Activated CD8-positive, alpha-beta memory T cell treated with anti-CD3 and anti-CD28 coated beads, Interleukin-2, amount 50 U/mL, for 4 hours (primary cell): Measurements from ENCODE around the gene ANKRD44.

ENCODE experiments used
- DNase-seq: peaks from one replicate; pipeline ENCODE4 v3.0.0-alpha.2; 2020

The ANKRD44 gene

GRCh38 chr2:197101519-197101918 lies 209.1 kb downstream of the ANKRD44 start:
- DNase-seq = no peak

GRCh38 chr2:197097578-197098366 lies 212.8 kb downstream of the ANKRD44 start:
- no peak for DNase-seq

GRCh38 chr2:197096649-197097048 lies 213.9 kb downstream of the ANKRD44 start:
- no peak for DNase-seq

DNA sequence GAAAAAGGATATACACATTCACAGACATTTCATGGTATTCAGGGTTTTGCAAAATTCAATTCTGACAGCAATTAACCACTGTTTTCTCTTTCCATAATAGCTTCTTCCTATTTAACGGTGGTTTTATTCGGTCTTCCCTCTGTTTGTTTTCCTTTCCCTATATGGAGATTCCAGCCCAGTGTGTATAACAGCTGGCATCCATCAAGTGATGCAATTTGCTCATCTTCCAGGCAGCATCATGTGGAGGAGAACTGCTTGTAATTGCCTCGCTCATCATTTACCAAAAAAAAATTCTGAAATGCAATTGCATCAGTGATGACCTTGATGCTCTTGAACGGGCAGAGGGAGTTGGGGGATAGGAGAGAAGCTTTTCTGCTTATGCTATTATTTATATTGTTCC lies 218.1 kb downstream of the ANKRD44 start:
- no peak for DNase-seq

GRCh38 chr2:197090742-197091367 lies 219.7 kb downstream of the ANKRD44 start:
- DNase-seq = no peak

DNA sequence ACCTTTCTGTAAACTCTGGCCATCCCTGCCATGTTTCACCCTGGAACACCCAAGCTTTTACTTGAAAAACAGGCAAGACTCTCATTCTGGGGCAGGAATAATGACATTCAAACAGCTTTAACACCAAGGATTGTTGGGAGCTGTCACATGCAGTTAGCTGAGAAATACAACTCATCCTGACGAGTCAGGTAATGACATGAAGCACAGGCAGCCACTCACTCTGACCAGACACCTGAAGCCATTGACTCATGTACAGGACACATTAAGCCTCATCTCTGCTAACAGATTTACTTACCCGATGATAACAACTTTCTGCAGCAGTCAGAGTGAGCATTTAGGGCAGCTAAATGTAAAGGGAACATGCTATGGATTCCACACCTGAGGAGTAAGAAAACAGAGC lies 220.9 kb downstream of the ANKRD44 start:
- no peak for DNase-seq

DNA sequence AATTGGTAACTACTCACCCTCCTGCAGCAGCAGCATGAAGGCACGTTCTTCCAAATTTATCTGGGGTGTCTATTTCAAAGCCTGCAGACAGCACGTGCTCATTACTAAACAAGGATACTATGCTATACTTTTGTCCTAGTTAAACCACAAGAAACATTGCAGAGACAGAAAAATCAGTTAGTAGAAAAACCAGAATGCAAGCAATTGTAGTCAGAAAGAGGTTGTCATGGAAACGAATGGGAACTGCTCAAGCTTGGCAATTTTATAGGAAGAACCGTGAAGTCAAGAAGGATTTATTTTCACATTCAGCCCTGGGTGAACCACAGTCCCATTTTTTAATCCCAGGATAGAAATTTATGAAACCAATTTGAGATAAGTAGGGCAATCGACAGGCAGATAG lies 221.9 kb downstream of the ANKRD44 start:
- DNase-seq = no peak

GRCh38 chr2:197086500-197086899 lies 224.1 kb downstream of the ANKRD44 start:
- DNase-seq = no peak

DNA sequence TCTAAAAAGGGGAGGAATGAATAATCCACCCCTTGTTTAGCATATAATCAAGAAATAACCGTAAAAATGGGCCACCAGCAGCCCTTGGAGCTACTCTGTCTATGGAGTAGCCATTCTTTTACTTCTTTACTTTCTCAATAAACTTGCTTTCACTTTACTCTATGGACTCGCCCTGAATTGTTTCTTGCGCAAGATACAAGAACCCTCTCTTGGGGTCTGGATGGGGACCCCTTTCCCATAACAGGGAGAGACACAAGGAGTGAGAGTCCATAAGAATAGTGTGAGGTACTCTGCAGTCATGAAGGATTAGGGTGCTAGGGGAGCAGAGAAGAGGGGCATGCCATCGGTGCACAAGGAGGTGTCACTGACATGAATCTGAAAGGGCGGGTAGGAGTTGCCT lies 224.9 kb downstream of the ANKRD44 start:
- no peak for DNase-seq

DNA sequence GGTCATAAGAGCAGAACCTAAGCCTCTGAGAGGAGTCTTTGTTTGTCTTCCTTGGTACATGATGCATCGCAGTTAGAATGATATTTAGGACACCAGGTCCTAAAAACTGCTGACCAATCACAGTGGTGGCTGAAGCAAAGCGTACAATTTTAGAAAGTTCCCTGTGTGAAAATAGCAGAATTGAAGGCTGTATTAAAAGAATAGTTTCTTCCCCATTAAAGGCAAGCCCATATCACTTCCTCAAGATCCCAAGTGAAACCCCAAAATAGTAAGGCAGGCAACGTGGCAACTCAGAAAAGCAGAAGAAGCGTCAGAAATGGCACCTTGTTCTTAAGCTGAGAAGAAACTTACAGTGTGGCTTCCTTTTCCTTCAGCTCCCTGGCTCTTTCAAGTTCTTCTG lies 229.3 kb downstream of the ANKRD44 start:
- no peak for DNase-seq

DNA sequence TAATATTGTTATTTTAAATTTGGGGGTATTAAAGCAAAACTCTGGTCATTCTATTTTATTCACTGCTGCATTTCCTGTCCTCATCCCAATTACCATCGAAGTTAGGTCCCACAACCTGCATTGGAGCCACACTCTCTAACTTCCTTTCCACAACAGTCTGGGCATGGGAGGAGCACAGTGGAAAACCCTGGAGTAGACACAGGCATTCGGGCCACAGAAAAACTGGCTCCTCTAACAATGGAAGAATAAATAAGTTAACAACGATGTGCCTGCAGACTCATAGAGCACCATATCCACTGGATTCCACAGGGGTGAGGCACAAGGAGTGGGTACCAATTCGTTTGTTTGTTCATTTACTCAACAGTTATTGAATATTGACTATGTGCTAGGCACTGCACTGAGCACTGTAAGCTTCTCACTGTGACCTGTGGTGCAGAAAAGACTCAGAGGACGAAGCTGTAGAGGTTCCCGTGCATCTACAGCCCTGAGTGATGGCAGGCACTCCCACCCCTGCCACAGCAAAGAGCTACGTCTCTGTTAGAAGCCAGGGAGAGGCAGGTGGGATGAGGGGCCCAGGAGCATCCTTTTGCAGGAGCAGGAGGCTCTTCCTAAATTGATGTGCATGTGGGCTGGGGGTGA lies 229.9 kb downstream of the ANKRD44 start:
- DNase-seq = no peak

DNA sequence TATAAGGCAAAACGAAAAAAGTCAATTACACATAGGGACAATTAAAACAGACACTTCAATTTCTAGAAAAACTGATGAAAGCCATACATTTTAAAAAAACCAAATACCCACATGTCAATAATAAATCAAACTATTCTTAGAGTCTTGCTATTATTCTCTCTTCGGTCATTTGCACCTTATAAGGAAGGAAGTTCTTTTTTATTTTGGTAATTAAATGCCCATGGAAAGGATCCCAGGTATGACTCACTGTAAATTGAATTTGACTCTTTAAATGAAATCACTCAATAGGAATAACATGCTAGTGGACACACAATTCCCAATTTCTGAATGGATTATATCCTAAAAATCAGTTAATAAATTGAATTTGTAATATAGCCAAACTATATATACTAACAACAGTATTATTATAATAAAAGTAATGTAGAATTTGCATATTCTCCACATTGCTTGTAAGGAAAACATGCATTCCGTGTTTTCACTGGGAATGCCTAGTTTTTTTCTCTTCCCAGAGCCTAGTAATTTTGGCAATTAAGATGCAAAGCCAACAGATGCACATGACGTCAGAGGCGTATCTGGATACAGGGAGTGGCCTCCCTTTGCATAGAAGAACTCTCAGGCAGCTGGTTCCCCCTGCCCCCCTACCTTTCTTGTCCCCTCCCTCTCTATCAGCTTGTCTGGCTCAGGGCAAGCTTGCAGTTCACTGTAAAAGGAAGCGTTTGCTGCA lies 230.6 kb downstream of the ANKRD44 start:
- DNase-seq = no peak

DNA sequence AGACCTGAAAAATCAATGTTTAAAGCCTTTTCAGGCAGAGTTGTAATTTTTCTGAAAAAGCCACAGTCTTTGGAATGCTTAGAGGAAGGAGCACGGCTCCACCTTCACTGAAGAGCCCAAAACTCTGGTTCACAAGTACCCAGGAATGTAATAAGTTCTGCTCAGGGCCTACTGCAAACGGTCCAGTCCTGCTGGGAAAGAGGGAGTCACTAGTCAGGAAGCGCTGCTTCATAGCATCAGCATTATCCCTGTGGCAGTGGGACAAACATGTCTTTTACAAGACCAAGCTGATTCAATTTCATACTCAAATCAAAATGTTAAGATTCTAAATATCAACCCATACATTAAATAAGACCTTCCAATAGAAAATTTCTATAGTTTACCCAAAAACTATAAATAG lies 231.2 kb downstream of the ANKRD44 start:
- no peak for DNase-seq

DNA sequence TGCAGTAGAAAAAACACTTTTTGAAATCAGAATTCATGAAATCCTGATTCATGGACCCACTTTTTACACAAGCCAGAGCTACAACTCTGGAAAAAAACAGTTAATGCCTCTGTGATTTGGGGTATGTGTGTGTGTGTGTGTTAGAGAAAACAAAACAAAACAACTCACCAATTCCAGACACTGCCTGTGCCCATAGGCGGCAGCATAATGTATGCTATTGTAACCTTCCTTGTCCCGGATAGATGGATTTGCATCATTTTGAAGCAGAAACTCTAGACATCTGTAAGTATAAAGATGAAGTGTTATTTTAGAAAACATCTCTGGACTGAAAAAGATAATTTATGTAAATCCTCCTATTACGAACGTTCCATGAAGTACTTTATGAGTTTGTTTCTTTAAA lies 232.0 kb downstream of the ANKRD44 start:
- no peak for DNase-seq

DNA sequence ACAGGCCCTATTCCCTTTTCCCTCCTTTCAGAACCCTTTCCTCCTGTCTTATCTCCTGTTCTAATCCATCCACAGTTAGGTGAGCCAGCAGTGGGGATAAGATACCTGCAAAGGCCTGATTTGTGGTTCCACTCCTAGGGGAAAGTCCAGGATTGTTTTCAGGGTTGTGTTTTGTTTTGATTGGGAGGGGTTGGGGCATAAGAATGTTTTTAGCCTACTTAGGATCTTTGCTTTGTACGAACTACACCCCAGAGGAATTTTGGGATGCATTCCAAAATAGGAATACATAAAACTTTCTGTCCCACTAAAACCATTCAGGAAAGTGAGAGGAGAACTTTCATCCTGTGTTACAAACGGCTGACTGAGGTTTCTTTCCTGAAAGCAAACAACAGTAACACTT lies 233.2 kb downstream of the ANKRD44 start:
- DNase-seq = no peak

- DNase-seq = no peak
These were observed 233.9 kb downstream of the ANKRD44 start for GRCh38 chr2:197076652-197077051.

GRCh38 chr2:197075754-197076337 lies 234.7 kb downstream of the ANKRD44 start:
- DNase-seq = no peak

DNA sequence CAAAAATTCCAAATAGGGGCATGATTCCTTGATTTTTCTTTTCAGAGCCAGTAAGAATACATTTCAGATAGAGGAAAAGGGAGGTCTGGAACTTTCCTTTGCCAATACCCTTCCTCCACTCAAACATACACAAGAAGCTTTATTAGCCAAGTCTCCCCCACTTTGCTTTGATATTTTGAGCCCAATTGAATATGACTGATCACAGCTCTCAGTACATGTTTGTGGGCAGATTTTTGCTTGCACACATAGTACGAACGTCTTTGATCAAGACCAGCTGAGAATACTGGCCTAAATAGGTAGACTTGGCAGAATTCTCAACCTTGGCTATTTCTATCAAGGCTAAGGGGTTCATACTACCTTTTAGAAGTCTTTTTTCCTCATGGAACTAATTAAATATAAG lies 235.3 kb downstream of the ANKRD44 start:
- no peak for DNase-seq

GRCh38 chr2:197073701-197074433 lies 236.7 kb downstream of the ANKRD44 start:
- DNase-seq = no peak

GRCh38 chr2:197073270-197073669 lies 237.3 kb downstream of the ANKRD44 start:
- no peak for DNase-seq

DNA sequence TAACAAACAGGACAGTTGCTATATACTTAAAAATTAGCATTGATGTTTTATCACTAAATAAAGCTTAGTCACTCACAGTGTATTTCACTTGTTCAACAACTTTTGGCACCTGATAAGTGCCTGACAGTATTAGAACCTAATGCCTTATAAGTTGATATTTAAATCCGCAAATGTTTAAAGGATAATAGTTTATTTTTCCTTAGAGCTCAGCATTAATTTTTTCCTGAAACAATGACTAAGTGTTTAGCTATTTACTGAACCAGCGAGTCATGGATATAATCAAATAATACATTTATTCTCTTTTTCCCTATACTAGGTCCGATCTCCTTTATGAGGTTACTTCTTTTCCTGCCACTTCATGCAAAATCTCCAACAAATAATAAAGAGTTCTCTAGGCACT lies 238.0 kb downstream of the ANKRD44 start:
- no peak for DNase-seq

- no peak for DNase-seq
These were observed 238.7 kb downstream of the ANKRD44 start for GRCh38 chr2:197071790-197072436.
